CD14-positive monocyte (primary cell): ENCODE results near the gene PRDX3. TPM values are rescaled to one million over a fixed set of nuclear protein-coding genes. Genes with fewer than 3 reads are reported as not detected.

ENCODE experiments used
- DNase-seq, 3 donors: peaks; one replicate each; pipeline ENCODE4 v3.0.0-alpha.2; 2011 to 2022
- H2AFZ ChIP-seq: 2 replicates; pipeline ENCODE4 v1.6.0; 2012; ENCODE audit warnings: mild to moderate bottlenecking, low read depth, low read length, inconsistent platforms; ENCODE audit not compliant: insufficient read depth, poor library complexity, severe bottlenecking
- H3K27ac ChIP-seq, 2 donors: 1 replicate in 1 of 2; 2 replicates in 1 of 2; pipeline ENCODE4 v1.5.1; 2012 to 2013; ENCODE audit warnings: low read length in 2 of 2, control low read depth in 1 of 2, inconsistent platforms in 1 of 2, low read depth in 1 of 2, mild to moderate bottlenecking in 1 of 2
- H3K27me3 ChIP-seq, 2 donors: one replicate each; pipeline versions ENCODE4 v1.6.0 to v1.6.1; 2011 to 2013; ENCODE audit warnings: low read length in 2 of 2; ENCODE audit not compliant: control insufficient read depth in 2 of 2, insufficient read depth in 2 of 2
- H3K36me3 ChIP-seq, 2 donors: replicated peaks in 1 of 2; 1 replicate in 1 of 2; 2 replicates in 1 of 2; pipeline versions ENCODE4 v1.5.1 to v1.6.1; 2012 to 2013; ENCODE audit warnings: low read length in 2 of 2, control low read depth in 1 of 2, inconsistent platforms in 1 of 2, mild to moderate bottlenecking in 1 of 2; ENCODE audit not compliant: insufficient read depth in 2 of 2, control insufficient read depth in 1 of 2
- H3K4me1 ChIP-seq, 2 donors: 1 replicate in 1 of 2; 2 replicates in 1 of 2; pipeline versions ENCODE4 v1.5.1 to v1.6.1; 2012 to 2013; ENCODE audit warnings: low read length in 2 of 2, control low read depth in 1 of 2, inconsistent platforms in 1 of 2, mild to moderate bottlenecking in 1 of 2, moderate library complexity in 1 of 2; ENCODE audit not compliant: insufficient read depth in 2 of 2, control insufficient read depth in 1 of 2
- H3K4me2 ChIP-seq: replicated peaks from 2 replicates; pipeline ENCODE3; 2012; ENCODE audit warnings: low read length, moderate library complexity, mild to moderate bottlenecking; ENCODE audit not compliant: poor library complexity, severe bottlenecking; ENCODE audit errors: extremely low read depth
- H3K4me3 ChIP-seq, 3 experiments: fragments of 200-600 bp in 1 of 3; sonication (generic) in 1 of 3; replicated peaks in 1 of 3; 1 replicate in 2 of 3; 2 replicates in 1 of 3; pipeline ENCODE4 v1.5.1; 2011 to 2013; ENCODE audit warnings: low read length in 3 of 3, mild to moderate bottlenecking in 3 of 3, control low read depth in 2 of 3, low read depth in 2 of 3, inconsistent platforms in 1 of 3, moderate library complexity in 1 of 3
- H3K79me2 ChIP-seq: 2 replicates; pipeline ENCODE4 v1.6.0; 2012; ENCODE audit warnings: mild to moderate bottlenecking, control low read depth, inconsistent platforms, low read length, moderate library complexity; ENCODE audit not compliant: insufficient read depth
- H3K9ac ChIP-seq: 2 replicates; pipeline ENCODE4 v1.6.0; 2017; ENCODE audit warnings: low read length, mild to moderate bottlenecking; ENCODE audit not compliant: insufficient read depth, poor library complexity, severe bottlenecking
- H3K9me3 ChIP-seq, 2 donors: replicated peaks in 1 of 2; 1 replicate in 1 of 2; 2 replicates in 1 of 2; pipeline versions ENCODE4 v1.5.1 to v1.6.1; 2012 to 2013; ENCODE audit warnings: low read length in 2 of 2, control low read depth in 1 of 2; ENCODE audit not compliant: control insufficient read depth in 1 of 2, insufficient read depth in 1 of 2
- H4K20me1 ChIP-seq: 2 replicates; pipeline ENCODE4 v1.6.0; 2012; ENCODE audit warnings: mild to moderate bottlenecking, low read length, control low read depth, moderate library complexity; ENCODE audit not compliant: insufficient read depth
- H3K27ac Mint-ChIP-seq, 7 donors: one replicate each; pipeline ENCODE4 v1.8.0; 2020; ENCODE audit warnings: mild to moderate bottlenecking in 7 of 7, mixed read lengths in 7 of 7, moderate library complexity in 6 of 7, inconsistent platforms in 2 of 7
- H3K27me3 Mint-ChIP-seq, 3 donors: one replicate each; pipeline ENCODE4 v1.8.0; 2021 to 2022; ENCODE audit warnings: low read depth in 3 of 3, mild to moderate bottlenecking in 3 of 3, mixed read lengths in 3 of 3, moderate library complexity in 3 of 3, inconsistent platforms in 1 of 3
- H3K36me3 Mint-ChIP-seq, 2 donors: one replicate each; pipeline ENCODE4 v1.8.0; 2020; ENCODE audit warnings: mixed read lengths in 2 of 2, inconsistent platforms in 1 of 2, mild to moderate bottlenecking in 1 of 2
- H3K4me1 Mint-ChIP-seq: one replicate; pipeline ENCODE4 v1.8.0; 2020; ENCODE audit warnings: mild to moderate bottlenecking, mixed read lengths
- H3K4me3 Mint-ChIP-seq, 2 donors: one replicate each; pipeline ENCODE4 v1.8.0; 2020; ENCODE audit warnings: mild to moderate bottlenecking in 2 of 2, mixed read lengths in 2 of 2, moderate library complexity in 1 of 2
- H3K9me3 Mint-ChIP-seq, 7 donors: one replicate each; pipeline ENCODE4 v1.8.0; 2020 to 2022; ENCODE audit warnings: mixed read lengths in 7 of 7, mild to moderate bottlenecking in 6 of 7, moderate library complexity in 6 of 7, inconsistent platforms in 2 of 7
- WGBS: methylation state at CpG from one replicate; pipeline ENCODE4 v1.1.5; 2013; ENCODE audit warnings: missing lambda C conversion rate; ENCODE audit not compliant: insufficient coverage; 5-methylcytosine and 5-hydroxymethylcytosine counted together
- intact Hi-C, 2 donors: fragments of 100-400 bp; cut with micrococcal nuclease; formaldehyde crosslinking; loops; one replicate each; pipeline versions ENCODE4 v1.15.0 to v1.15.1; 2023
- polyA plus RNA-seq, 3 donors: library from polyadenylated mRNA; depleted of rRNA in 1 of 3; unstranded in 2 of 3; stranded (reverse) in 1 of 3; fragments of 300-500 nt in 2 of 3; fragments of >200 nt in 1 of 3; fragmentation: Illumina TruSeq in 2 of 3; gene quantifications; 1 replicate in 2 of 3; 2 replicates in 1 of 3; pipeline ENCODE4 v1.2.3, GENCODE V29; 2012 to 2021
- TF ChIP-seq, protein P1 (sequence below): fragments of 200-600 bp; IDR thresholded peaks from one replicate; pipeline ENCODE4 v1.8.0; 2022; ENCODE audit warnings: antibody characterized with exemption, mild to moderate bottlenecking

PRDX3 gene
- polyA plus RNA-seq, 3 donors: 81.9 to 459 (median 410) TPM

DNA sequence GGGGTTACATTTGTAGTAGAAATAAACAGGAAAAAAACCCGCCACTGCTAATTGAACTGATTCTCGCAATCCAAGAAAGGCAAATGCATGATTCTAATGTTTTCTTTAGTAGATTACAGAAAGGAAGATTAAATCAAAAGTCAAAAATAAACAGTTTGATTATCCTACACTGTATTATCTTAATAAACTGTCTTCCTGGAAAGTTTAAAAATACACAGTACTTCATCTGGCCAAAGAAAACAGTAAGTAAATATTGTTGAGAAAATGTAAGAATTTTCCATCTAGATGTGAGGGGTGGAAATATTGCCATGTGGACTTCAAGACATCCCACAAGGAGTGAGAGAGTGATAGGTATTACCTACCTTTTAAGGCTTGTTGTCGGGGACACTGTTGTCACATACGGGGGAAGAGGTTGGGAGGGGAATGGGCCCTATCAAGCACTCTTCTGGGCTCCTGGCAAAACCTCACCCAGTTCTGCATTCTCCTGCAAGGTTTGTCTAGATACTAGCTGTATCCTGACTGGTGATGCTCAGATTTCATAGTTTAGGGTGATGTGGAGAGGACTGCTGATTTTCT, 46.6 kb upstream of the PRDX3 start:
- no peaks in the 10 kb centered on the region for H3K79me2 ChIP-seq

DNA sequence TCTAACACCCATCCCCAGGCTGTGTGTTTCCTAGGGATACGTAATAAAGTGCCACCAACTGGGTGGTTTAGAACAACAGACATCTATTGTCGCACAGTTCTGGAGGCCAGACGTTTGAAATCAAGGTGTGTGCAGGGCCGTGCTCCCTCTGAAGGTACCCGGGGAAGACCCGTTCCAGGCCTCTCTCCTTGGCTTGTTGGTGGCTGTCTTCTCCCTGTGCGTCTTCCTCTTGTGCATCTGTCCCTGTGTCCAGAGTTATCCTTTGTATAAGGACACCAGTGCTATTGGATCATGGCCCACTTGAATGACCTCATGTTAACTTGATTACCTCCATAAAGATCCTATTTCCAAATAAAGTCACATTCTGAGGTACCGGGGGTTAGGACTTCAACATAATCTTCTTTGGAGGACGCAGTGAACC, 44.4 kb upstream of the PRDX3 start:
- Histone ChIP-seq H3K27me3 (no peaks in the 10 kb centered on the region), H3K9ac (no peak overlapping the region), H3K79me2 (no peaks in the 10 kb centered on the region), H2AFZ (no peak overlapping the region), H3K36me3 (no peaks in the 10 kb centered on the region), H3K4me3 (no peak overlapping the region), H3K27ac (no peak overlapping the region), H4K20me1 (peaks cover 26% of the 10 kb centered on the region), H3K4me2 (no peak overlapping the region), H3K9me3 (no peaks in the 10 kb centered on the region), H3K4me1 (no peaks in the 10 kb centered on the region)
- TF ChIP-seq, protein P1, sequence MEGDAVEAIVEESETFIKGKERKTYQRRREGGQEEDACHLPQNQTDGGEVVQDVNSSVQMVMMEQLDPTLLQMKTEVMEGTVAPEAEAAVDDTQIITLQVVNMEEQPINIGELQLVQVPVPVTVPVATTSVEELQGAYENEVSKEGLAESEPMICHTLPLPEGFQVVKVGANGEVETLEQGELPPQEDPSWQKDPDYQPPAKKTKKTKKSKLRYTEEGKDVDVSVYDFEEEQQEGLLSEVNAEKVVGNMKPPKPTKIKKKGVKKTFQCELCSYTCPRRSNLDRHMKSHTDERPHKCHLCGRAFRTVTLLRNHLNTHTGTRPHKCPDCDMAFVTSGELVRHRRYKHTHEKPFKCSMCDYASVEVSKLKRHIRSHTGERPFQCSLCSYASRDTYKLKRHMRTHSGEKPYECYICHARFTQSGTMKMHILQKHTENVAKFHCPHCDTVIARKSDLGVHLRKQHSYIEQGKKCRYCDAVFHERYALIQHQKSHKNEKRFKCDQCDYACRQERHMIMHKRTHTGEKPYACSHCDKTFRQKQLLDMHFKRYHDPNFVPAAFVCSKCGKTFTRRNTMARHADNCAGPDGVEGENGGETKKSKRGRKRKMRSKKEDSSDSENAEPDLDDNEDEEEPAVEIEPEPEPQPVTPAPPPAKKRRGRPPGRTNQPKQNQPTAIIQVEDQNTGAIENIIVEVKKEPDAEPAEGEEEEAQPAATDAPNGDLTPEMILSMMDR: no peak
- Mint-ChIP-seq H3K27ac (no peak overlapping the region), H3K27me3 (peaks cover 2 to 4% (median 4%) of the 10 kb centered on the region in 3 donors), H3K4me3 (no peak overlapping the region), H3K9me3 (peaks cover 0 to 3% (median 0%) of the 10 kb centered on the region in 7 donors), H3K36me3 (peaks cover 0 to 1% of the 10 kb centered on the region in 2 donors), H3K4me1 (peaks cover 14% of the 10 kb centered on the region)
- WGBS: 89% methylated on average over 7 of the region's 9 CpGs
- intact Hi-C loops: no loop called here
- no peak for DNase-seq

More for the DNA sequence above, 46.6 kb upstream of the PRDX3 start:
- H3K4me1 ChIP-seq: no peaks in the 10 kb centered on the region
- TF ChIP-seq, protein P1: no peak
- peaks cover 24% of the 10 kb centered on the region for H4K20me1 ChIP-seq
- intact Hi-C loops: no loop called here
- H2AFZ ChIP-seq: no peak overlapping the region
- H3K27me3 Mint-ChIP-seq: peaks cover 2 to 7% (median 5%) of the 10 kb centered on the region in 3 donors
- no peak for DNase-seq
- peaks cover 0 to 9% (median 0%) of the 10 kb centered on the region in 7 donors for H3K9me3 Mint-ChIP-seq
- H3K4me3 ChIP-seq: no peak overlapping the region
- H3K36me3 Mint-ChIP-seq: peaks cover 0 to 1% of the 10 kb centered on the region in 2 donors
- no CpG with 5 or more reads among the region's 4 CpGs for WGBS
- H3K9me3 ChIP-seq: no peaks in the 10 kb centered on the region
- no peak overlapping the region for H3K4me2 ChIP-seq
- H3K9ac ChIP-seq: no peak overlapping the region
- no peaks in the 10 kb centered on the region for H3K27me3 ChIP-seq
- H3K27ac ChIP-seq: no peak overlapping the region
- peaks cover 8% of the 10 kb centered on the region for H3K4me1 Mint-ChIP-seq
- no peaks in the 10 kb centered on the region for H3K36me3 ChIP-seq
- no peak overlapping the region for H3K4me3 Mint-ChIP-seq
- no peak overlapping the region for H3K27ac Mint-ChIP-seq
